Ishikawa (cell line): ENCODE measurements around the gene MYH7B.

Experiments
- CEBPB ChIP-seq: IDR thresholded peaks from 2 replicates; pipeline ENCODE4 v1.6.1; 2012
- CREB1 ChIP-seq: IDR thresholded peaks from 2 replicates; pipeline ENCODE4 v1.6.1; 2012; ENCODE audit warnings: low read depth
- EGR1 ChIP-seq: IDR thresholded peaks from 2 replicates; pipeline ENCODE4 v1.6.1; 2012
- EP300 ChIP-seq: IDR thresholded peaks from 2 replicates; pipeline ENCODE4 v1.6.1; 2012; ENCODE audit warnings: borderline replicate concordance
- FOXM1 ChIP-seq: IDR thresholded peaks from 2 replicates; pipeline ENCODE4 v1.6.1; 2012; ENCODE audit warnings: low read depth, borderline replicate concordance
- NFIC ChIP-seq: IDR thresholded peaks from 2 replicates; pipeline ENCODE4 v1.6.1; 2012
- RAD21 ChIP-seq: IDR thresholded peaks from 2 replicates; pipeline ENCODE4 v1.6.1; 2012; ENCODE audit warnings: low read depth
- TAF1 ChIP-seq: IDR thresholded peaks from 2 replicates; pipeline ENCODE4 v1.6.1; 2012; ENCODE audit warnings: low read depth, mild to moderate bottlenecking
- TCF12 ChIP-seq: IDR thresholded peaks from 2 replicates; pipeline ENCODE4 v1.6.1; 2012; ENCODE audit warnings: low read depth
- USF1 ChIP-seq: IDR thresholded peaks from 2 replicates; pipeline ENCODE4 v1.6.1; 2012
- YY1 ChIP-seq: IDR thresholded peaks from 2 replicates; pipeline ENCODE4 v1.6.1; 2012; ENCODE audit warnings: low read depth
- ZBTB7A ChIP-seq: IDR thresholded peaks from 2 replicates; pipeline ENCODE4 v1.6.1; 2012; ENCODE audit warnings: low read depth
- TF ChIP-seq, protein P1 (sequence below): IDR thresholded peaks from 2 replicates; pipeline ENCODE4 v1.6.1; 2012; ENCODE audit warnings: low read depth, mild to moderate bottlenecking
- TF ChIP-seq, protein P2 (sequence below): IDR thresholded peaks from 2 replicates; pipeline ENCODE4 v1.6.1; 2012

MYH7B gene

GRCh38 chr20:34990661-34991214 is 35.1 kb downstream of the MYH7B start:
- TF ChIP-seq CREB1 (no peak), EGR1 (no peak), YY1 (no peak), EP300 (no peak), FOXM1 (no peak), CEBPB (no peak), USF1 (no peak), NFIC (no peak), ZBTB7A (no peak), TCF12 (no peak), TAF1 (no peak)

GRCh38 chr20:34992751-34993417 is 37.2 kb downstream of the MYH7B start:
- no peak for TF ChIP-seq EP300
- no peak for TF ChIP-seq CEBPB
- TF ChIP-seq CREB1, result no peak
- no peak for TF ChIP-seq FOXM1
- no peak for TF ChIP-seq TAF1
- no peak for TF ChIP-seq RAD21
- TF ChIP-seq, protein P1, sequence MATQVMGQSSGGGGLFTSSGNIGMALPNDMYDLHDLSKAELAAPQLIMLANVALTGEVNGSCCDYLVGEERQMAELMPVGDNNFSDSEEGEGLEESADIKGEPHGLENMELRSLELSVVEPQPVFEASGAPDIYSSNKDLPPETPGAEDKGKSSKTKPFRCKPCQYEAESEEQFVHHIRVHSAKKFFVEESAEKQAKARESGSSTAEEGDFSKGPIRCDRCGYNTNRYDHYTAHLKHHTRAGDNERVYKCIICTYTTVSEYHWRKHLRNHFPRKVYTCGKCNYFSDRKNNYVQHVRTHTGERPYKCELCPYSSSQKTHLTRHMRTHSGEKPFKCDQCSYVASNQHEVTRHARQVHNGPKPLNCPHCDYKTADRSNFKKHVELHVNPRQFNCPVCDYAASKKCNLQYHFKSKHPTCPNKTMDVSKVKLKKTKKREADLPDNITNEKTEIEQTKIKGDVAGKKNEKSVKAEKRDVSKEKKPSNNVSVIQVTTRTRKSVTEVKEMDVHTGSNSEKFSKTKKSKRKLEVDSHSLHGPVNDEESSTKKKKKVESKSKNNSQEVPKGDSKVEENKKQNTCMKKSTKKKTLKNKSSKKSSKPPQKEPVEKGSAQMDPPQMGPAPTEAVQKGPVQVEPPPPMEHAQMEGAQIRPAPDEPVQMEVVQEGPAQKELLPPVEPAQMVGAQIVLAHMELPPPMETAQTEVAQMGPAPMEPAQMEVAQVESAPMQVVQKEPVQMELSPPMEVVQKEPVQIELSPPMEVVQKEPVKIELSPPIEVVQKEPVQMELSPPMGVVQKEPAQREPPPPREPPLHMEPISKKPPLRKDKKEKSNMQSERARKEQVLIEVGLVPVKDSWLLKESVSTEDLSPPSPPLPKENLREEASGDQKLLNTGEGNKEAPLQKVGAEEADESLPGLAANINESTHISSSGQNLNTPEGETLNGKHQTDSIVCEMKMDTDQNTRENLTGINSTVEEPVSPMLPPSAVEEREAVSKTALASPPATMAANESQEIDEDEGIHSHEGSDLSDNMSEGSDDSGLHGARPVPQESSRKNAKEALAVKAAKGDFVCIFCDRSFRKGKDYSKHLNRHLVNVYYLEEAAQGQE, result no peak
- no peak for TF ChIP-seq EGR1
- no peak for TF ChIP-seq NFIC
- TF ChIP-seq ZBTB7A, result no peak

GRCh38 chr20:34993941-34994508 is 38.4 kb downstream of the MYH7B start:
- TF ChIP-seq, protein P2, sequence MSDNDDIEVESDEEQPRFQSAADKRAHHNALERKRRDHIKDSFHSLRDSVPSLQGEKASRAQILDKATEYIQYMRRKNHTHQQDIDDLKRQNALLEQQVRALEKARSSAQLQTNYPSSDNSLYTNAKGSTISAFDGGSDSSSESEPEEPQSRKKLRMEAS, result no peak
- TF ChIP-seq, protein P1, result no peak
- TF ChIP-seq CREB1 (no peak), FOXM1 (no peak), RAD21 (no peak), EGR1 (no peak), YY1 (no peak), CEBPB (no peak), ZBTB7A (no peak), TCF12 (no peak)

GRCh38 chr20:34994509-34995131 is 39.0 kb downstream of the MYH7B start:
- no peak for TF ChIP-seq EGR1
- no peak for TF ChIP-seq ZBTB7A
- TF ChIP-seq FOXM1, result no peak
- TF ChIP-seq TAF1, result no peak
- no peak for TF ChIP-seq YY1
- no peak for TF ChIP-seq CREB1
- no peak for TF ChIP-seq TCF12
- no peak for TF ChIP-seq RAD21
- TF ChIP-seq CEBPB, result no peak
- TF ChIP-seq, protein P1, result no peak
- TF ChIP-seq EP300, result no peak
- no peak for TF ChIP-seq NFIC
- TF ChIP-seq USF1, result no peak
